ENCODE results near the gene FOXC1. TPM values are rescaled to one million over a fixed set of nuclear protein-coding genes. Genes with fewer than 3 reads are reported as not detected.

Gene FOXC1
- total and polyA plus RNA-seq, 2 of the 13 experiments (the other 11 are each of a cell fraction or from before 2014, with no cell fraction given): 0.44 to 0.55 TPM

GRCh38 chr6:1607516-1608221 lies 2.0 kb upstream of the FOXC1 start (continued):
- peak; percentile 13; the same call in 1 of the 2 replicates for TF ChIP-seq ZFP91 (CRISPR knock-in tag; IDR thresholded peaks at IDR 0.05; ENCODE audit: borderline replicate concordance)
- TF ChIP-seq ZNF777 (CRISPR knock-in tag; IDR thresholded peaks at IDR 0.05): peak; percentile 25; the same call in 1 of the 2 replicates
- peak; percentile 76; the same call in 1 of the 2 replicates for TF ChIP-seq FOXK1 (CRISPR knock-in tag; IDR thresholded peaks at IDR 0.05; ENCODE audit: borderline replicate concordance, low read depth)
- 0 out of 2 replicates have a peak, but pooled peaks have one; percentile 68 for TF ChIP-seq CSRNP1 (CRISPR knock-in tag; IDR thresholded peaks at IDR 0.05)
- TF ChIP-seq HNF4A (CRISPR knock-in tag; IDR thresholded peaks at IDR 0.05): no peak
- TF ChIP-seq ARNT (IDR thresholded peaks at IDR 0.05): no peak
- TF ChIP-seq HNRNPLL (IDR thresholded peaks at IDR 0.05; ENCODE audit: low read depth, low read length, poor library complexity, severe bottlenecking): peak; percentile 66
- TF ChIP-seq HDAC1 (CRISPR knock-in tag; IDR thresholded peaks at IDR 0.05): peak; percentile 54; the same call in 1 of the 2 replicates
- TF ChIP-seq CENPX (CRISPR knock-in tag; IDR thresholded peaks at IDR 0.05): no peak
- TF ChIP-seq CHD2 (IDR thresholded peaks at IDR 0.05; ENCODE audit: low read depth, low read length): no peak
- TF ChIP-seq KAT7 (CRISPR knock-in tag; IDR thresholded peaks at IDR 0.05; ENCODE audit: borderline replicate concordance): peak; percentile 46; the same call in 1 of the 2 replicates
- TF ChIP-seq TEAD3 (CRISPR knock-in tag; optimal IDR thresholded peaks at IDR 0.05; ENCODE audit: borderline replicate concordance): peak; percentile 36
- no peak for TF ChIP-seq ZNF747 (CRISPR knock-in tag; IDR thresholded peaks at IDR 0.05; ENCODE audit: borderline replicate concordance)
- no peak for TF ChIP-seq ZNF878 (CRISPR knock-in tag; IDR thresholded peaks at IDR 0.05)
- no peak for TF ChIP-seq ZBTB7A (CRISPR knock-in tag; IDR thresholded peaks at IDR 0.05)
- peak; percentile 53; the same call in 1 of the 2 replicates for TF ChIP-seq ELF3 (CRISPR knock-in tag; IDR thresholded peaks at IDR 0.05)
- TF ChIP-seq PATZ1 (CRISPR knock-in tag; IDR thresholded peaks at IDR 0.05): peak; percentile 76; the same call in 1 of the 2 replicates
- TF ChIP-seq ZNF383 (CRISPR knock-in tag; IDR thresholded peaks at IDR 0.05; ENCODE audit: borderline replicate concordance): 0 out of 2 replicates have a peak, but pooled peaks have one; percentile 26
- no peak for TF ChIP-seq SMARCC2 (IDR thresholded peaks at IDR 0.05)
- peak; percentile 77 for TF ChIP-seq SOX13 (IDR thresholded peaks at IDR 0.05)
- peak in 1 of 2 experiments; percentile 64; a peak in 2 of 4 replicates for TF ChIP-seq SOX13 (CRISPR knock-in tag; conservative IDR thresholded peaks at IDR 0.05 in 1 of 2, IDR thresholded peaks at IDR 0.05 in 1 of 2)

All from HepG2 (cell line).